Fibroblast of mammary gland (primary cell): ENCODE measurements around the gene OR4D2.
"Not testable (repeated sequence)": the region's sequence is repeated elsewhere in the genome, so short reads cannot be mapped to it uniquely, and the experiment has no call there.

Experiments
- DNase-seq: peaks from one replicate; pipeline ENCODE4 v3.0.0-alpha.2; 2010; ENCODE audit warnings: low read depth
- H3K4me3 ChIP-seq: 2 replicates; pipeline ENCODE4 v1.5.1; 2011; ENCODE audit warnings: low read depth, mild to moderate bottlenecking, low read length, moderate library complexity; ENCODE audit not compliant: control insufficient read depth
- TF ChIP-seq, protein P1 (sequence below): conservative IDR thresholded peaks from 2 replicates; pipeline ENCODE4 v1.5.1; 2011; ENCODE audit warnings: low read depth, low read length, inconsistent platforms; ENCODE audit not compliant: control insufficient read depth, insufficient read depth

The OR4D2 gene

DNA sequence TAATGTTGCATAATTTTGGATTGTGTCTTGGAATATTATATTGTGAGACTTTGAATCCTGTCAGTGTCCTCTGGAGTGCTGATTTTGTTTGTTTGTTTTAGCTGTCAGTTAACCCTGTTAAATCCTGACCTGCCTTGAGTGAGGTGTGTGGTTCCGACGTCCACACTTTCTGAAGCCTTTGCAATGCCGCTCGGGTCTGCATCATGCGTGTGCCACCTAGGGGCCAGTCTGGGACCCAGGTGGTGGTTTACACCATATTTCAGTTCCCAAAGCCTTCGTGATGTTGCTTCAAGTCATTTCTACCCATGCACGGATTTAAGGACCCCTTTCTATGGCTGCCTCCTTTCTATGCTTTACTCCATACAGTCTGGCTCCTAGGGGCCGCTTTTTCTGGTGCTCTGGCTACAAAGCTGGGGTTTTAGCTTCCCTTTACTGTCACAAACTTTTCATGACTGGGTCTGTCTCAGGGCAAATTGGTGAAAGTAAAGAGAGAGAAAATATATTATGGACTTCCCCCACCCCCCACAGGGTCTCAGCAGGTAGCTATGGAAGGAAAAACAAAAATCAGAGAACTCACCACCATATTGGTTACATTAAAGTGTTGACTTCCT lies 30.0 kb upstream of the OR4D2 start:
- no peak overlapping the region for H3K4me3 ChIP-seq
- TF ChIP-seq, protein P1, sequence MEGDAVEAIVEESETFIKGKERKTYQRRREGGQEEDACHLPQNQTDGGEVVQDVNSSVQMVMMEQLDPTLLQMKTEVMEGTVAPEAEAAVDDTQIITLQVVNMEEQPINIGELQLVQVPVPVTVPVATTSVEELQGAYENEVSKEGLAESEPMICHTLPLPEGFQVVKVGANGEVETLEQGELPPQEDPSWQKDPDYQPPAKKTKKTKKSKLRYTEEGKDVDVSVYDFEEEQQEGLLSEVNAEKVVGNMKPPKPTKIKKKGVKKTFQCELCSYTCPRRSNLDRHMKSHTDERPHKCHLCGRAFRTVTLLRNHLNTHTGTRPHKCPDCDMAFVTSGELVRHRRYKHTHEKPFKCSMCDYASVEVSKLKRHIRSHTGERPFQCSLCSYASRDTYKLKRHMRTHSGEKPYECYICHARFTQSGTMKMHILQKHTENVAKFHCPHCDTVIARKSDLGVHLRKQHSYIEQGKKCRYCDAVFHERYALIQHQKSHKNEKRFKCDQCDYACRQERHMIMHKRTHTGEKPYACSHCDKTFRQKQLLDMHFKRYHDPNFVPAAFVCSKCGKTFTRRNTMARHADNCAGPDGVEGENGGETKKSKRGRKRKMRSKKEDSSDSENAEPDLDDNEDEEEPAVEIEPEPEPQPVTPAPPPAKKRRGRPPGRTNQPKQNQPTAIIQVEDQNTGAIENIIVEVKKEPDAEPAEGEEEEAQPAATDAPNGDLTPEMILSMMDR, result peak; percentile 41
- DNase-seq, result no peak

DNA sequence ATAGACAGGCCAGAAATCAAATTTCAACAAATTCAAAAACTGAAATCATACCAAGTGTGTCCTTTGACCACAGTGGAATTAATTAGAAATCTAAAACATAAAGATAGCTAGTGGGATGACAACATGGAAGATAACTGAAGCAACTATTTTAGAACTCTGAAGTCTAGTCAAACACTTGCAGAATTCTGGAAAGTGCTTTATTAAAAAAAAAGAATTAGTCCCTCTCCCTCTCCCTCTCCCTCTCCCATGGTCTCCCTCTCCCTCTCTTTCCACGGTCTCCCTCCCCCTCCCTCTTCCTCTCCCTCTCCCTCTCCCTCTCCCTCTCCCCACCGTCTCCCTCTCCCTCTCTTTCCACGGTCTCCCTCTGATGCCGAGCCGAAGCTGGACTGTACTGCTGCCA lies 25.3 kb upstream of the OR4D2 start:
- DNase-seq, result no peak
- TF ChIP-seq, protein P1, result no peak
- no peak overlapping the region for H3K4me3 ChIP-seq

DNA sequence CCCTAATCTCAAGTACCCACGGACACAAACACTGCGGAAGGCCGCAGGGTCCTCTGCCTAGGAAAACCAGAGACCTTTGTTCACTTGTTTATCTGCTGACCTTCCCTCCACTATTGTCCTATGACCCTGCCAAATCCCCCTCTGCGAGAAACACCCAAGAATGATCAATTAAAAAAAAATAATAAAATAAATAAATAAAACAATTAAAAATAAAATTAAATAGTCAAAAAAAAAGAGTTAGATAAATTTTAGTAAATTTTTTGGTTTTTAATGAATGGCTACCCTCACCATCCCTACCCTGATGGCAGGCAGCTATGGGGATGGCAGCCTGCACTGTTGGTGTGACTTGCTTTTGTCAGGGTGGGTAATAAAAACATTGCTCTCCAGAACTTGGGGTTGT lies 23.4 kb upstream of the OR4D2 start:
- not testable (repeated sequence) for DNase-seq, H3K4me3 ChIP-seq

DNA sequence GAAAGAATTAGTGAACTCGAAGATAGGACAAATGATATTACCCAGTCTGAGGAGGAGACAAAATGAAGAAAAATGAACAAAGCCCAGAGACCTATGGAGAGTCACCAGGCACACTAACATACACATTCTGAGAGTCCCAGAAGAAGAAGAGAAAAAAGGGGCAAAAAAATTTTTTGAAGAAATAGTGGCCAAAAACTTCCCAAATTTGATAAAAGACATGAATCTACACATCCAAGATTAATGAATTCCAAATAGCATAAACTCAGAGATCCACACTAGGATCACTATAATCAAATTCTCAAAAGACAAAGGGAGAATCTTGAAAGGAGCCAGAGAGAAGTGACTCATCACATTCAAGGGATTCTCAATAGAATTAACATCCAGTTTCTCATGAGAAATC lies 22.0 kb upstream of the OR4D2 start:
- DNase-seq, result no peak
- no peak overlapping the region for H3K4me3 ChIP-seq
- TF ChIP-seq, protein P1, result no peak

DNA sequence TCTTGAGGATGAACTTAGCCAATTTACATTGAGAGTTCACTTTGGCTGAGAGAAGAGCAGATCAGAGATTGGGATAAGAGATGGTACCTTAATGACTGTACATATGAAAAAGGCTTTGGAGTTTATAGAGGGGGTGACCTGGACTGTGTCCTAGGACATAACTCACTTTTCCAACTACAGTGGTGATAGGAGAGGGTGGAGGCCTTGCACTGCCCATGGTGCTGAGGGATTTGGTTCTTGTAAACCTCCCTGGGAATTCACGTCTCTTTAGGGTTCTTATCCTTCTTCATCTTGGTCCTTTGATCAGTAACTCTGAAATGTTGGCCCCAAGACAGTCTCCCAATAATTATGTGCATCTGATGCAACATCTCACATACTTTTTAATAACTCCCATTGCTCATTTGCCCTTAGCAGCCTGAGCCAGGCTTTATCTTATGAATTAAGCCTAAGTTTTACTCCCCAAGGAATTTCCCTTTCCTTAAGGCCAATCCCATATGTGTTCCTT lies 18.8 kb upstream of the OR4D2 start, which contains the start of gene OR4D1:
OR4D1 (plus strand) TSS at position 455 of the 505 bp plus-strand sequence. CDS start 6,770 bp downstream, outside the sequence.
- no peak within 1 kb of the TSS for H3K4me3 ChIP-seq
- no peak for DNase-seq
- TF ChIP-seq, protein P1, result no peak

DNA sequence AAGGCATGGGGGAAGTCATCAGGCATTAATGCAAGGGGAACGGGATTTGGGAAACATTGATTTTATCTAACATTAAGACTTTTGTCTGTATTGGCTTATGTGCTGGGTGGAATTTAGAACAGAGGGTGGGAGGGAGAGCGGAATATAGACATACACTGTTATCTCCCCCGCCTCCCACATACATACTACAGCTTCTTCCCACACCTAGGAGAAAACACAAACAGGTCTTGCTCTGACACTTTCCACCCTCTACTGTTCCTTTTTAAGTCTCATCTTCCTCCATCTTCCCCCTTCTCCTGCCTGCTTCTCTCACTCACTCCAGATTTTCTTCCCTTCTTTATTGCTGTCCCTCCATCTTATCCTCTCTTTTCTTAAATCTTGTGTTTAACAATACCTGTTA lies 18.2 kb upstream of the OR4D2 start:
- H3K4me3 ChIP-seq, result no peak overlapping the region
- no peak for DNase-seq
- TF ChIP-seq, protein P1, result no peak

DNA sequence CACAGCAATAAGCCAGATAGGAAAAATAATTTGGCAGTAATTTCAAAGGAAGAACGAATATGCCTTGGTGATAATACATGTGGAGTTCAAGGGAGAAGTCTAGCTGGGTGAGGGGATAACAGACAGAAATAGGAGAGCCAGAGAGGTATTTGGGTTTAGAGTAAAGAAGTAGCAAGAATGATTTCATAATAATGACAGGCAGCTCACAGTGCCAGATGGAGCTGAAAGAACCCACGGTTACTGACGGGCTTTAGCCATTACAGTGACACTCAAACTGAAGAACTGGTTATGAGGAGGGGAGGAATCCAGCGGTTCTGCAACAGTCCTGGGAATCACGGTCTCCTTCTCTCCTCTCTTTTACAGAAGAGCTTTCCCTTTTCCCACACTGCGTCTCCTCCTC lies 16.4 kb upstream of the OR4D2 start:
- H3K4me3 ChIP-seq, result no peak overlapping the region
- TF ChIP-seq, protein P1, result no peak
- no peak for DNase-seq
